H1 (cell line): ENCODE results near the gene IFI30. TPM values are rescaled to one million over a fixed set of nuclear protein-coding genes. Genes with fewer than 3 reads are reported as not detected.
A peak's percentile ranks its signal among the peaks of the same experiment; 100 is the strongest.

ENCODE experiments used
- CTCF ChIA-PET: fragments of 300-600 bp; sonication (Branson Sonifier 250); formaldehyde crosslinking; loops from one replicate; lab custom pipeline; 2021; ENCODE audit not compliant: partially characterized antibody; lab: Charles Lee
- POLR2A ChIA-PET: fragments of 300-600 bp; sonication (Branson Sonifier 250); formaldehyde crosslinking; loops from one replicate; lab custom pipeline; 2021; ENCODE audit warnings: inconsistent platforms; ENCODE audit not compliant: partially characterized antibody; lab: Charles Lee
- DNase-seq, 2 experiments: peaks; one replicate each; pipeline versions ENCODE4 v3.0.0 to v3.0.0-alpha.2; 2010 to 2022; ENCODE audit warnings: low spot score in 2 of 2, low read depth in 1 of 2, mixed read lengths in 1 of 2
- FAIRE-seq: peaks from 2 replicates; lab custom pipeline; 2011; peaks lifted over from hg19 to GRCh38; lab: Jason Lieb, UNC
- H2AFZ ChIP-seq: 2 replicates; pipeline ENCODE4 v1.8.1; 2012; ENCODE audit warnings: low read length, inconsistent platforms
- H2AK5ac ChIP-seq: 2 replicates; pipeline ENCODE4 v1.6.1; 2013; ENCODE audit warnings: low read depth, low read length
- H2BK120ac ChIP-seq: replicated peaks from 2 replicates; pipeline ENCODE3; 2013; ENCODE audit warnings: low read depth, low read length, inconsistent platforms
- H2BK12ac ChIP-seq: 2 replicates; pipeline ENCODE4 v1.6.1; 2013; ENCODE audit warnings: low read depth, low read length
- H2BK15ac ChIP-seq: 2 replicates; pipeline ENCODE4 v1.6.1; 2013; ENCODE audit warnings: low read length
- H2BK20ac ChIP-seq: 2 replicates; pipeline ENCODE4 v1.6.1; 2013; ENCODE audit warnings: low read length
- H2BK5ac ChIP-seq: 2 replicates; pipeline ENCODE4 v1.6.1; 2013; ENCODE audit warnings: low read depth, low read length
- H3K14ac ChIP-seq: 2 replicates; pipeline ENCODE4 v1.6.1; 2013; ENCODE audit warnings: inconsistent platforms; ENCODE audit not compliant: insufficient read length
- H3K18ac ChIP-seq: 2 replicates; pipeline ENCODE4 v1.6.1; 2013; ENCODE audit warnings: low read length; ENCODE audit errors: extremely low read depth
- H3K23ac ChIP-seq: 2 replicates; pipeline ENCODE4 v1.6.1; 2013; ENCODE audit warnings: inconsistent platforms; ENCODE audit not compliant: insufficient read length
- H3K23me2 ChIP-seq: 2 replicates; pipeline ENCODE4 v1.6.1; 2013; ENCODE audit warnings: low read depth, low read length
- H3K27ac ChIP-seq: 2 replicates; pipeline ENCODE4 v1.6.1; 2011; ENCODE audit warnings: low read depth, low read length, inconsistent platforms
- H3K27me3 ChIP-seq, 4 experiments: replicated peaks in 1 of 4; 1 replicate in 1 of 4; 2 replicates in 3 of 4; pipeline versions ENCODE4 v1.6.1 to v1.8.1; 2011 to 2013; ENCODE audit warnings: low read length in 3 of 4, mild to moderate bottlenecking in 3 of 4, inconsistent platforms in 2 of 4, mixed read lengths in 2 of 4, moderate library complexity in 1 of 4; ENCODE audit not compliant: control insufficient read depth in 3 of 4, insufficient read depth in 3 of 4; ENCODE audit errors: extremely low read depth in 1 of 4
- H3K36me3 ChIP-seq, 4 experiments: 2 replicates each; pipeline versions ENCODE4 v1.6.1 to v1.8.1; 2011 to 2013; ENCODE audit warnings: mild to moderate bottlenecking in 4 of 4, low read length in 3 of 4, moderate library complexity in 2 of 4, control low read depth in 1 of 4, inconsistent platforms in 1 of 4; ENCODE audit not compliant: insufficient read depth in 4 of 4, control insufficient read depth in 2 of 4
- H3K4ac ChIP-seq: replicated peaks from 2 replicates; pipeline ENCODE3; 2013; ENCODE audit warnings: low read length, low read depth, mixed read lengths, inconsistent platforms; ENCODE audit not compliant: insufficient read length
- H3K4me1 ChIP-seq, 4 experiments: replicated peaks in 1 of 4; 1 replicate in 1 of 4; 2 replicates in 3 of 4; pipeline versions ENCODE4 v1.6.1 to v1.8.1; 2011 to 2013; ENCODE audit warnings: low read length in 3 of 4, inconsistent platforms in 2 of 4, mixed read lengths in 1 of 4; ENCODE audit not compliant: insufficient read depth in 4 of 4, control insufficient read depth in 3 of 4
- H3K4me2 ChIP-seq, 2 experiments: 2 replicates each; pipeline versions ENCODE4 v1.6.1 to v1.8.1; 2011 to 2013; ENCODE audit warnings: low read depth in 2 of 2, low read length in 2 of 2, control low read depth in 1 of 2, inconsistent platforms in 1 of 2, mild to moderate bottlenecking in 1 of 2; ENCODE audit not compliant: insufficient read depth in 1 of 2
- H3K4me3 ChIP-seq, 4 experiments: fragments of 200-600, 300-600 bp in 1 of 4; sonication (generic), shearing (Covaris generic), sonication (Bioruptor Twin) in 1 of 4; 2 replicates each; pipeline versions ENCODE4 v1.5.1 to v1.8.1; 2011 to 2016; ENCODE audit warnings: low read length in 4 of 4, low read depth in 3 of 4, control low read depth in 2 of 4, inconsistent platforms in 2 of 4, mild to moderate bottlenecking in 2 of 4, mixed read lengths in 1 of 4, moderate library complexity in 1 of 4; ENCODE audit not compliant: insufficient read depth in 2 of 4; ENCODE audit errors: extremely low read depth in 1 of 4
- H3K56ac ChIP-seq: replicated peaks from 2 replicates; pipeline ENCODE3; 2013; ENCODE audit warnings: low read depth, mild to moderate bottlenecking, mixed read lengths, low read length, inconsistent platforms; ENCODE audit not compliant: insufficient read length
- H3K79me1 ChIP-seq: 2 replicates; pipeline ENCODE4 v1.6.1; 2013; ENCODE audit warnings: low read depth, low read length, control low read depth
- H3K79me2 ChIP-seq, 2 experiments: 2 replicates each; pipeline versions ENCODE4 v1.6.1 to v1.8.1; 2012 to 2013; ENCODE audit warnings: low read length in 2 of 2, mild to moderate bottlenecking in 2 of 2, inconsistent platforms in 1 of 2; ENCODE audit not compliant: insufficient read depth in 2 of 2, control insufficient read depth in 1 of 2
- H3K9ac ChIP-seq, 4 experiments: replicated peaks in 1 of 4; 1 replicate in 1 of 4; 2 replicates in 3 of 4; pipeline versions ENCODE4 v1.6.1 to v1.8.1; 2011 to 2013; ENCODE audit warnings: low read depth in 3 of 4, low read length in 3 of 4, control low read depth in 2 of 4, mild to moderate bottlenecking in 2 of 4, moderate library complexity in 2 of 4, inconsistent platforms in 1 of 4; ENCODE audit errors: extremely low read depth in 1 of 4
- H3K9me3 ChIP-seq, 2 experiments: 2 replicates each; pipeline versions ENCODE4 v1.6.1 to v1.8.1; 2012 to 2013; ENCODE audit warnings: mild to moderate bottlenecking in 2 of 2, moderate library complexity in 2 of 2, control low read depth in 1 of 2, inconsistent platforms in 1 of 2, low read depth in 1 of 2, low read length in 1 of 2, mixed read lengths in 1 of 2; ENCODE audit not compliant: insufficient read depth in 2 of 2
- H4K20me1 ChIP-seq, 2 experiments: replicated peaks in 1 of 2; 2 replicates each; pipeline versions ENCODE3 to v1.8.1; 2011 to 2013; ENCODE audit warnings: inconsistent platforms in 2 of 2, low read length in 2 of 2, mild to moderate bottlenecking in 1 of 2; ENCODE audit not compliant: insufficient read depth in 2 of 2, control insufficient read depth in 1 of 2
- H4K5ac ChIP-seq: 2 replicates; pipeline ENCODE4 v1.6.1; 2013; ENCODE audit warnings: low read length, low read depth, mixed read lengths, inconsistent platforms; ENCODE audit not compliant: insufficient read length
- H4K8ac ChIP-seq: 2 replicates; pipeline ENCODE4 v1.8.0; 2013; ENCODE audit warnings: mild to moderate bottlenecking, moderate library complexity, low read length, inconsistent platforms; ENCODE audit not compliant: insufficient read depth; ENCODE audit errors: extremely low read depth
- H4K91ac ChIP-seq: replicated peaks from 2 replicates; pipeline ENCODE3; 2013; ENCODE audit warnings: low read length, mixed read lengths, inconsistent platforms; ENCODE audit not compliant: insufficient read length
- BACH1 ChIP-seq: IDR thresholded peaks from 2 replicates; pipeline ENCODE4 v1.6.1; 2012; ENCODE audit warnings: low read length, improper control_type of control experiment
- CHD2 ChIP-seq: IDR thresholded peaks from 2 replicates; pipeline ENCODE4 v1.6.1; 2012; ENCODE audit warnings: low read length, improper control_type of control experiment
- CTBP2 ChIP-seq: IDR thresholded peaks from 2 replicates; pipeline ENCODE4 v1.7.0; 2011; ENCODE audit warnings: borderline replicate concordance, mild to moderate bottlenecking, moderate library complexity, mixed read lengths, low read length; ENCODE audit not compliant: insufficient read depth, insufficient read length
- E2F6 ChIP-seq: IDR thresholded peaks from 2 replicates; pipeline ENCODE4 v1.6.1; 2012; ENCODE audit warnings: inconsistent platforms
- EGR1 ChIP-seq: IDR thresholded peaks from 2 replicates; pipeline ENCODE4 v1.6.1; 2011; ENCODE audit warnings: low read depth, low read length, borderline replicate concordance
- EP300 ChIP-seq, 2 experiments: IDR thresholded peaks; 1 replicate in 1 of 2; 2 replicates in 1 of 2; pipeline ENCODE4 v1.6.1; 2011 to 2012; ENCODE audit warnings: low read depth in 2 of 2, low read length in 2 of 2, mild to moderate bottlenecking in 2 of 2, borderline replicate concordance in 1 of 2, inconsistent platforms in 1 of 2, moderate library complexity in 1 of 2
- HDAC6 ChIP-seq: IDR thresholded peaks from one replicate; pipeline ENCODE4 v1.7.1; 2012; ENCODE audit warnings: low read depth, mild to moderate bottlenecking, inconsistent platforms, low read length, moderate library complexity
- JUN ChIP-seq: IDR thresholded peaks from 2 replicates; pipeline ENCODE4 v1.6.1; 2011; ENCODE audit warnings: low read depth, mild to moderate bottlenecking, improper control_type of control experiment, low read length
- MAFK ChIP-seq: IDR thresholded peaks from 2 replicates; pipeline ENCODE4 v1.6.1; 2012; ENCODE audit warnings: low read depth, mild to moderate bottlenecking, improper control_type of control experiment, low read length
- POU5F1 ChIP-seq: IDR thresholded peaks from 2 replicates; pipeline ENCODE4 v1.6.1; 2011; ENCODE audit warnings: low read depth, mild to moderate bottlenecking, low read length, moderate library complexity
- SAP30 ChIP-seq: fragments of 300-600 bp; sonication (generic); IDR thresholded peaks from 2 replicates; pipeline ENCODE4 v1.7.1; 2012; ENCODE audit warnings: low read length, moderate library complexity, mild to moderate bottlenecking, inconsistent platforms; ENCODE audit not compliant: insufficient read depth, insufficient replicate concordance
- SP2 ChIP-seq: IDR thresholded peaks from 2 replicates; pipeline ENCODE4 v1.6.1; 2012; ENCODE audit warnings: mild to moderate bottlenecking, low read length, inconsistent platforms
- SUZ12 ChIP-seq: fragments of 200-600 bp; sonication (generic); IDR thresholded peaks from 2 replicates; pipeline ENCODE4 v1.6.1; 2012; ENCODE audit warnings: mild to moderate bottlenecking, inconsistent platforms, low read length, moderate library complexity, mixed read lengths
- WGBS, 2 experiments: shearing (Covaris generic) in 1 of 2; methylation state at CpG; one replicate each; pipeline versions ENCODE4 v1.1.6 to v1.1.7; 2013 to 2015; ENCODE audit warnings: low lambda C conversion rate in 2 of 2, mixed read lengths in 2 of 2, inconsistent platforms in 1 of 2, low coverage in 1 of 2, missing lambda C conversion rate in 1 of 2; ENCODE audit not compliant: insufficient replicate concordance in 2 of 2, insufficient coverage in 1 of 2, insufficient read length in 1 of 2; ENCODE audit errors: extremely low coverage in 1 of 2, missing lambda C conversion rate in 1 of 2; 5-methylcytosine and 5-hydroxymethylcytosine counted together
- polyA plus RNA-seq, 7 experiments: library from polyadenylated mRNA; depleted of rRNA in 3 of 7; stranded (reverse) in 5 of 7; unstranded in 2 of 7; fragments of >200 nt in 5 of 7; fragments of 200-250 nt in 2 of 7; gene quantifications; 1 replicate in 5 of 7; 2 replicates in 1 of 7; 4 replicates in 1 of 7; pipeline versions ENCODE4 v1.2.1 to v1.2.3, GENCODE V29; 2011 to 2013; ENCODE audit warnings: missing spikeins in 2 of 7, mixed read lengths in 2 of 7
- total RNA-seq: library from RNA; stranded (reverse); fragmentation: NEBNext Ultra II Directional; extraction: Animal tissue kit (Norgen Biotek cat#: 25700); gene quantifications from 2 replicates; pipeline ENCODE4 v1.2.1, GENCODE V29; 2021

Gene IFI30
- total and polyA plus RNA-seq, 2 of the 8 experiments (the other 6 are each of a cell fraction or from before 2014, with no cell fraction given), result 28.9 to 62.4 TPM

- Histone ChIP-seq H3K4me2 (no peak overlapping the region; a peak in 1 of 4 replicates), H2BK15ac (no peak overlapping the region), H3K27ac (no peak overlapping the region), H2BK5ac (no peak overlapping the region), H3K79me1 (peaks cover 5% of the 10 kb centered on the region), H3K9ac (no peak overlapping the region), H3K23me2 (peaks cover 12% of the 10 kb centered on the region), H3K79me2 (0 out of 4 replicates have a peak, but pooled peaks cover 0 to 4% of the 10 kb centered on the region in 2 experiments), H3K4ac (no peak overlapping the region), H2BK12ac (no peak overlapping the region), H2AFZ (no peak overlapping the region), H3K27me3 (no peaks in the 10 kb centered on the region; a peak in 1 of 7 replicates), H2AK5ac (no peak overlapping the region), H3K36me3 (peaks cover 6 to 9% (median 8%) of the 10 kb centered on the region in 4 experiments; a peak in 7 of 8 replicates), H3K23ac (no peak overlapping the region), H3K4me1 (peaks cover 0 to 11% (median 7%) of the 10 kb centered on the region in 4 experiments; a peak in 5 of 7 replicates), H2BK120ac (no peak overlapping the region), H3K18ac (no peak overlapping the region), H3K4me3 (peak overlapping the region in 1 of 4 experiments; percentile 73; a peak in 1 of 8 replicates), H3K14ac (no peak overlapping the region), H3K56ac (no peak overlapping the region), H4K5ac (no peak overlapping the region), H3K9me3 (no peaks in the 10 kb centered on the region), H4K20me1 (peaks cover 1 to 16% of the 10 kb centered on the region in 2 experiments), H4K8ac (no peak overlapping the region), H2BK20ac (no peak overlapping the region), H4K91ac (no peak overlapping the region)
- FAIRE-seq, result no peak
- ChIA-PET POLR2A (interaction anchor here (0.7 to 1.6 kb wide), 4 partner anchors 9 to 79 kb away, joined by 3 to 7 read pairs (median 4); partner anchors contain the start of gene JUND), CTCF (interaction anchor here (0.6 to 11.5 kb wide), 4 partner anchors 11 to 115 kb away, joined by 4 to 305 read pairs (median 11); a partner anchor contains a TSS)
- no peak for DNase-seq
- WGBS, 2 experiments, result 91% methylated on average over 19 of the region's 24 CpGs; no CpG with 5 or more reads in 1 of the 2 experiments
- TF ChIP-seq E2F6 (no peak), EGR1 (no peak), POU5F1 (no peak), MAFK (no peak), SAP30 (no peak), HDAC6 (no peak), CHD2 (no peak), SP2 (no peak), SUZ12 (no peak), BACH1 (no peak), CTBP2 (no peak), JUN (no peak), EP300 (IDR thresholded peaks at IDR 0.05; ENCODE audit: borderline replicate concordance in 1 of 2, low read depth in 2 of 2, low read length in 2 of 2) (no peak)
Observed at GRCh38 chr19:18202397-18202777, 28.8 kb downstream of the IFI30 start.
